H9 (cell line): ENCODE measurements around the gene NPHP4. TPM values are rescaled to one million over a fixed set of nuclear protein-coding genes. Genes with fewer than 3 reads are reported as not detected.

Source experiments
- DNase-seq: peaks from one replicate; pipeline ENCODE4 v3.0.0-alpha.2; 2017
- H2AFZ ChIP-seq: one replicate; pipeline ENCODE4 v1.6.1; 2013; ENCODE audit warnings: mild to moderate bottlenecking, low read length, control low read depth, moderate library complexity
- H2AK5ac ChIP-seq: 2 replicates; pipeline ENCODE4 v1.6.1; 2013; ENCODE audit warnings: low read length, control low read depth, mixed read lengths; ENCODE audit not compliant: insufficient read length
- H2BK120ac ChIP-seq: one replicate; pipeline ENCODE4 v1.6.1; 2013; ENCODE audit warnings: low read depth, mild to moderate bottlenecking, low read length, control low read depth, inconsistent platforms; ENCODE audit not compliant: poor library complexity, severe bottlenecking
- H2BK12ac ChIP-seq: 2 replicates; pipeline ENCODE4 v1.6.1; 2013; ENCODE audit warnings: low read length, control low read depth, mixed read lengths, low read depth; ENCODE audit not compliant: insufficient read length
- H2BK15ac ChIP-seq: 2 replicates; pipeline ENCODE4 v1.6.1; 2013; ENCODE audit warnings: low read depth, low read length, control low read depth
- H2BK20ac ChIP-seq: one replicate; pipeline ENCODE4 v1.6.1; 2013; ENCODE audit warnings: low read depth, mild to moderate bottlenecking, low read length, control low read depth, inconsistent platforms; ENCODE audit not compliant: poor library complexity, severe bottlenecking
- H2BK5ac ChIP-seq: 2 replicates; pipeline ENCODE4 v1.6.1; 2013; ENCODE audit warnings: low read length, control low read depth, mixed read lengths; ENCODE audit not compliant: insufficient read length
- H3K14ac ChIP-seq: 2 replicates; pipeline ENCODE4 v1.6.1; 2013; ENCODE audit warnings: low read length, control low read depth; ENCODE audit not compliant: insufficient read depth
- H3K18ac ChIP-seq: 2 replicates; pipeline ENCODE4 v1.6.1; 2013; ENCODE audit warnings: low read depth, mild to moderate bottlenecking, mixed read lengths, low read length, control low read depth; ENCODE audit not compliant: insufficient read length
- H3K23ac ChIP-seq: 2 replicates; pipeline ENCODE4 v1.6.1; 2013; ENCODE audit warnings: low read length, control low read depth, mixed read lengths, low read depth; ENCODE audit not compliant: insufficient read length
- H3K23me2 ChIP-seq: 2 replicates; pipeline ENCODE4 v1.6.1; 2013; ENCODE audit warnings: low read depth, mild to moderate bottlenecking, mixed read lengths, low read length, control low read depth; ENCODE audit not compliant: insufficient read length, poor library complexity, severe bottlenecking
- H3K27ac ChIP-seq: 2 replicates; pipeline ENCODE4 v1.5.1; 2013; ENCODE audit warnings: low read length, control low read depth, mixed read lengths, low read depth; ENCODE audit not compliant: insufficient read length
- H3K27me3 ChIP-seq: 2 replicates; pipeline ENCODE4 v1.6.1; 2013; ENCODE audit warnings: low read length, control low read depth, inconsistent platforms; ENCODE audit not compliant: insufficient read depth
- H3K4ac ChIP-seq: 2 replicates; pipeline ENCODE4 v1.6.1; 2013; ENCODE audit warnings: low read depth, mild to moderate bottlenecking, control low read depth, inconsistent platforms, low read length, moderate library complexity
- H3K4me1 ChIP-seq: 2 replicates; pipeline ENCODE4 v1.6.1; 2013; ENCODE audit warnings: low read length, control low read depth, inconsistent platforms; ENCODE audit not compliant: insufficient read depth
- H3K4me2 ChIP-seq: 2 replicates; pipeline ENCODE4 v1.6.1; 2013; ENCODE audit warnings: low read length, control low read depth, mixed read lengths; ENCODE audit not compliant: insufficient read length, insufficient read depth
- H3K56ac ChIP-seq: 2 replicates; pipeline ENCODE4 v1.6.1; 2013; ENCODE audit warnings: low read depth, mild to moderate bottlenecking, mixed read lengths, low read length, control low read depth; ENCODE audit not compliant: insufficient read length
- H3K79me1 ChIP-seq: 2 replicates; pipeline ENCODE4 v1.6.1; 2013; ENCODE audit warnings: low read depth, mild to moderate bottlenecking, moderate library complexity, low read length, control low read depth, inconsistent platforms; ENCODE audit not compliant: insufficient read depth, poor library complexity, severe bottlenecking
- H3K79me2 ChIP-seq: 2 replicates; pipeline ENCODE4 v1.6.1; 2013; ENCODE audit warnings: low read length, control low read depth, inconsistent platforms; ENCODE audit not compliant: insufficient read depth
- H3K9ac ChIP-seq: 2 replicates; pipeline ENCODE4 v1.6.1; 2013; ENCODE audit warnings: low read length, control low read depth, mixed read lengths; ENCODE audit not compliant: insufficient read length; ENCODE audit errors: extremely low read depth
- H3K9me3 ChIP-seq: one replicate; pipeline ENCODE4 v1.6.1; 2013; ENCODE audit warnings: low read depth, low read length, inconsistent platforms; ENCODE audit not compliant: control insufficient read depth
- H3T11ph ChIP-seq: one replicate; pipeline ENCODE4 v1.6.1; 2013; ENCODE audit warnings: mild to moderate bottlenecking, low read length, control low read depth, inconsistent platforms
- H4K20me1 ChIP-seq: one replicate; pipeline ENCODE4 v1.6.1; 2013; ENCODE audit not compliant: control insufficient read depth, insufficient read length, insufficient read depth
- H4K5ac ChIP-seq: 2 replicates; pipeline ENCODE4 v1.6.1; 2013; ENCODE audit warnings: low read depth, mild to moderate bottlenecking, mixed read lengths, low read length, control low read depth; ENCODE audit not compliant: insufficient read length
- H4K8ac ChIP-seq: replicated peaks from 2 replicates; pipeline ENCODE4 v1.6.1; 2013; ENCODE audit warnings: low read length, control low read depth, mixed read lengths, low read depth; ENCODE audit not compliant: insufficient read length
- H4K91ac ChIP-seq: 2 replicates; pipeline ENCODE4 v1.6.1; 2013; ENCODE audit warnings: low read depth, mild to moderate bottlenecking, moderate library complexity, mixed read lengths, low read length, control low read depth; ENCODE audit not compliant: insufficient read length
- H3K27ac Mint-ChIP-seq, 3 experiments: 2 replicates in 2 of 3; 3 replicates in 1 of 3; pipeline ENCODE4 v1.8.0; 2020 to 2021; ENCODE audit warnings: mixed read lengths in 3 of 3, mild to moderate bottlenecking in 1 of 3, moderate library complexity in 1 of 3
- H3K27me3 Mint-ChIP-seq: 2 replicates; pipeline ENCODE4 v1.8.0; 2021; ENCODE audit warnings: low read depth, mild to moderate bottlenecking, moderate library complexity, mixed read lengths
- H3K36me3 Mint-ChIP-seq, 3 experiments: 2 replicates in 2 of 3; 3 replicates in 1 of 3; pipeline ENCODE4 v1.8.0; 2020 to 2021; ENCODE audit warnings: low read depth in 3 of 3, mixed read lengths in 3 of 3; ENCODE audit not compliant: insufficient read depth in 1 of 3
- H3K4me1 Mint-ChIP-seq, 2 experiments: 2 replicates each; pipeline ENCODE4 v1.8.0; 2020; ENCODE audit warnings: mixed read lengths in 2 of 2
- H3K4me3 Mint-ChIP-seq, 2 experiments: 2 replicates in 1 of 2; 3 replicates in 1 of 2; pipeline ENCODE4 v1.8.0; 2020 to 2021; ENCODE audit warnings: mild to moderate bottlenecking in 2 of 2, mixed read lengths in 2 of 2, moderate library complexity in 1 of 2
- H3K9me3 Mint-ChIP-seq, 2 experiments: 2 replicates in 1 of 2; 3 replicates in 1 of 2; pipeline ENCODE4 v1.8.0; 2020; ENCODE audit warnings: mild to moderate bottlenecking in 2 of 2, mixed read lengths in 2 of 2, moderate library complexity in 1 of 2
- WGBS: extraction: QIAGEN DNeasy Blood & Tissue Kit; methylation state at CpG from one replicate; pipeline ENCODE4 v1.1.7; 2013; ENCODE audit warnings: missing lambda C conversion rate, low lambda C conversion rate, mixed read lengths; ENCODE audit not compliant: insufficient read length; ENCODE audit errors: extremely low coverage; 5-methylcytosine and 5-hydroxymethylcytosine counted together
- total RNA-seq: library from RNA; stranded (reverse); gene quantifications from 2 replicates; pipeline ENCODE4 v1.2.1, GENCODE V29; 2021
- TF ChIP-seq, protein P1 (sequence below): fragments of 200-600 bp; sonication (generic); conservative IDR thresholded peaks from 3 replicates; pipeline ENCODE4 v1.8.0; 2021; ENCODE audit warnings: antibody characterized with exemption, mild to moderate bottlenecking

Gene NPHP4
- total RNA-seq, 1 experiment from 2014 or later, result 17.6 TPM

DNA sequence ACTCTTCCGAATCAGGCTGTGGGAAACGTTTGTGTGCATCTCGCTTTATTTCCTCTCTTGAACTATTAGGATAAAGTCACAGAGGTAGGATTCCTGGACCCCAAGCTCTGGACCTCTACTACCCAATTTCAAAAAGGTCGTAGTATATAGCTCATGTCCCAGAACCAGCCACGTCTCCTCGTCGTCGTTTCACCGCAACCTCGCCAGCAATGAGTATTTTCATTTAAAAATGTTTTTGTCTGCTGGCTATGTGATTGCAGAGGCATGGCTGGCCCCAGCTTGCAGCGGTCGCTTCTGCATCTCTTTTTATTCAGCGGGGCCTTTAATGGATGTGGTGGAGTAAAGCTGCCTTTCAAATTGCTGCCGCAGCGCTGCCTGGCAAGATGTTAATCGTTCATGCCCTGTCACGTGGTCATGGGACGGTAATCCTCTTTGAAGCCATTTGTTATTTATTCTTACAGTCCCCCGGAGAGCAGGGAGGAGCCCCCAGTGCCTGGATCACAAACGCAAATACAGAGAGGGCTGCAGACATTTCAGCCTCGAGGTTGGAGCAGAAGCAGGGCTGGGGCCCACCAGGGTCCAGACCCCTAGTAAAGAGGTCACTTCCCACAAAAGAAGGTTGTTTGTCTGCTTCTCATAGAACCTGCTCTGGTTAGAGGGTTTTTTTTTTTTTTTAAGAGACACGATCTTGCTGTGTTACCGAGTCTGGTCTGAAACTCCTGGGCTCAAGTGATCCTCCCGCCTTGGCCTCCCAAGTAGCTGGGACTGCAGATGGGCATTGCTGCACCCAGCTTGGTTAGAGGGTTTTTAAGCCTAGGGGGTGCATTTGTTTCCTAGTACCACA is 11.6 kb upstream of the NPHP4 start:
- no peak overlapping the region for H2AFZ ChIP-seq
- no peak overlapping the region for H4K8ac ChIP-seq
- H2BK5ac ChIP-seq, result no peak overlapping the region
- H3T11ph ChIP-seq, result no peak overlapping the region
- no peak overlapping the region for H4K5ac ChIP-seq
- no peak overlapping the region for H2BK120ac ChIP-seq
- H3K27ac ChIP-seq, result no peak overlapping the region
- TF ChIP-seq, protein P1, sequence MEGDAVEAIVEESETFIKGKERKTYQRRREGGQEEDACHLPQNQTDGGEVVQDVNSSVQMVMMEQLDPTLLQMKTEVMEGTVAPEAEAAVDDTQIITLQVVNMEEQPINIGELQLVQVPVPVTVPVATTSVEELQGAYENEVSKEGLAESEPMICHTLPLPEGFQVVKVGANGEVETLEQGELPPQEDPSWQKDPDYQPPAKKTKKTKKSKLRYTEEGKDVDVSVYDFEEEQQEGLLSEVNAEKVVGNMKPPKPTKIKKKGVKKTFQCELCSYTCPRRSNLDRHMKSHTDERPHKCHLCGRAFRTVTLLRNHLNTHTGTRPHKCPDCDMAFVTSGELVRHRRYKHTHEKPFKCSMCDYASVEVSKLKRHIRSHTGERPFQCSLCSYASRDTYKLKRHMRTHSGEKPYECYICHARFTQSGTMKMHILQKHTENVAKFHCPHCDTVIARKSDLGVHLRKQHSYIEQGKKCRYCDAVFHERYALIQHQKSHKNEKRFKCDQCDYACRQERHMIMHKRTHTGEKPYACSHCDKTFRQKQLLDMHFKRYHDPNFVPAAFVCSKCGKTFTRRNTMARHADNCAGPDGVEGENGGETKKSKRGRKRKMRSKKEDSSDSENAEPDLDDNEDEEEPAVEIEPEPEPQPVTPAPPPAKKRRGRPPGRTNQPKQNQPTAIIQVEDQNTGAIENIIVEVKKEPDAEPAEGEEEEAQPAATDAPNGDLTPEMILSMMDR, result no peak
- no peak overlapping the region for H3K23ac ChIP-seq
- H3K27me3 ChIP-seq, result no peaks in the 10 kb centered on the region
- H3K4me2 ChIP-seq, result no peak overlapping the region
- no peak overlapping the region for H3K56ac ChIP-seq
- no peak for DNase-seq
- no peak overlapping the region for H2AK5ac ChIP-seq
- no peaks in the 10 kb centered on the region for H3K79me1 ChIP-seq
- H2BK20ac ChIP-seq, result no peak overlapping the region
- no peaks in the 10 kb centered on the region for H3K79me2 ChIP-seq
- H2BK15ac ChIP-seq, result no peak overlapping the region
- no peak overlapping the region for H3K18ac ChIP-seq
- peaks cover 26 to 47% of the 10 kb centered on the region in 2 experiments for H3K4me1 Mint-ChIP-seq
- H4K20me1 ChIP-seq, result no peaks in the 10 kb centered on the region
- H2BK12ac ChIP-seq, result no peak overlapping the region
- no CpG with 5 or more reads among the region's 24 CpGs for WGBS
- H3K4me1 ChIP-seq, result no peaks in the 10 kb centered on the region
- H3K23me2 ChIP-seq, result no peaks in the 10 kb centered on the region
- no peaks in the 10 kb centered on the region for H3K9me3 Mint-ChIP-seq
- no peak overlapping the region for H3K4ac ChIP-seq
- no peak overlapping the region for H3K9ac ChIP-seq
- H3K36me3 Mint-ChIP-seq, result no peaks in the 10 kb centered on the region
- H3K9me3 ChIP-seq, result no peaks in the 10 kb centered on the region
- H3K4me3 Mint-ChIP-seq, result peak overlapping the region in 1 of 2 experiments; percentile 38; a peak in 2 of 5 replicates
- no peak overlapping the region for H4K91ac ChIP-seq
- H3K27me3 Mint-ChIP-seq, result peaks cover 28% of the 10 kb centered on the region
- H3K27ac Mint-ChIP-seq, result peak overlapping the region in 2 of 3 experiments; percentile 39 to 51; a peak in 2 of 7 replicates
- no peak overlapping the region for H3K14ac ChIP-seq
